ENCODE measurements around the gene ANKH.

Gene ANKH

GRCh38 chr5:14707811-14708390 lies 163.7 kb downstream of the ANKH start:
- no peak for DNase-seq

- DNase-seq = no peak
Observed at GRCh38 chr5:14706615-14707021, 165.0 kb downstream of the ANKH start.

GRCh38 chr5:14705556-14705955 lies 166.0 kb downstream of the ANKH start:
- DNase-seq = no peak

- no peak for DNase-seq
Observed at GRCh38 chr5:14702238-14702839, 169.2 kb downstream of the ANKH start.

- no peak for DNase-seq
Observed at GRCh38 chr5:14701556-14701955, 170.0 kb downstream of the ANKH start.

- no peak for DNase-seq
Observed at GRCh38 chr5:14700478-14701436, 170.8 kb downstream of the ANKH start.

- DNase-seq = no peak
Observed at GRCh38 chr5:14699807-14700400, 171.7 kb downstream of the ANKH start.

GRCh38 chr5:14699159-14699558 lies 172.4 kb downstream of the ANKH start:
- DNase-seq = no peak

GRCh38 chr5:14698495-14698894 lies 173.1 kb downstream of the ANKH start:
- no peak for DNase-seq

GRCh38 chr5:14696851-14697250 lies 174.7 kb downstream of the ANKH start:
- DNase-seq = no peak

- DNase-seq = no peak
Observed at GRCh38 chr5:14696057-14696456, 175.5 kb downstream of the ANKH start.

GRCh38 chr5:14695152-14695551 lies 176.4 kb downstream of the ANKH start:
- no peak for DNase-seq

- DNase-seq = no peak
Observed at GRCh38 chr5:14693070-14693469, 178.5 kb downstream of the ANKH start.

- no peak for DNase-seq
Observed at GRCh38 chr5:14687023-14687665, 184.4 kb downstream of the ANKH start.

- DNase-seq = no peak
Observed at GRCh38 chr5:14686517-14686916, 185.1 kb downstream of the ANKH start.

GRCh38 chr5:14685757-14686156 lies 185.8 kb downstream of the ANKH start:
- DNase-seq = no peak

- no peak for DNase-seq
Observed at GRCh38 chr5:14684757-14685156, 186.8 kb downstream of the ANKH start.

- DNase-seq = no peak
Observed at GRCh38 chr5:14683906-14684455, 187.6 kb downstream of the ANKH start.

GRCh38 chr5:14681236-14681752 lies 190.3 kb downstream of the ANKH start:
- DNase-seq = no peak

GRCh38 chr5:14679595-14679994 lies 192.0 kb downstream of the ANKH start:
- no peak for DNase-seq

GRCh38 chr5:14678773-14679334 lies 192.7 kb downstream of the ANKH start:
- no peak for DNase-seq

- no peak for DNase-seq
Observed at GRCh38 chr5:14676320-14676719, 195.3 kb downstream of the ANKH start.
